Stimulated activated CD8-positive, alpha-beta memory T cell treated with anti-CD3 and anti-CD28 coated beads, Interleukin-12 subunit alpha, Interleukin-12 subunit beta, amount 100 ng/mL, for 4 hours (primary cell): ENCODE measurements around the gene KIF6.

Experiments used
- DNase-seq: peaks from one replicate; pipeline ENCODE4 v3.0.0-alpha.2; 2020; ENCODE audit warnings: low read depth

KIF6 gene

DNA sequence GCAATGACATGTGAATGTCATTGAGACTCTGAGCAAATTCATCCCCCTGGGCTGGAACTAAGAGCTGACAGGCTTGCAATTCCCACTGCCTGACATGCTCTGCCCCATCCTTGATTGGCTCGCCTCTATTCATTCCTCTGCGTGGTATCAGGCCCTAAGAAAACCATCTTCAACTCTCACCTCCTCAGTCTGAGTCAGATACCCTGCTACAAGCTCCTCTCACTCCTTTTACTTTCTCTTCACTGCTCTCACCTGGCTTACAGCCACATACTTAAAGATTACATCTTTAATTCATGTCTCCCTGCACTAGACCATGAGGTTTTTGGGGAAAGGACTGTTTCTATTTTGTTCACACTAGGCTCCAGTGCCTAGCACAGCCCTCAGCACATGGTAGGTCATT lies 131.6 kb downstream of the KIF6 start:
- no peak for DNase-seq

DNA sequence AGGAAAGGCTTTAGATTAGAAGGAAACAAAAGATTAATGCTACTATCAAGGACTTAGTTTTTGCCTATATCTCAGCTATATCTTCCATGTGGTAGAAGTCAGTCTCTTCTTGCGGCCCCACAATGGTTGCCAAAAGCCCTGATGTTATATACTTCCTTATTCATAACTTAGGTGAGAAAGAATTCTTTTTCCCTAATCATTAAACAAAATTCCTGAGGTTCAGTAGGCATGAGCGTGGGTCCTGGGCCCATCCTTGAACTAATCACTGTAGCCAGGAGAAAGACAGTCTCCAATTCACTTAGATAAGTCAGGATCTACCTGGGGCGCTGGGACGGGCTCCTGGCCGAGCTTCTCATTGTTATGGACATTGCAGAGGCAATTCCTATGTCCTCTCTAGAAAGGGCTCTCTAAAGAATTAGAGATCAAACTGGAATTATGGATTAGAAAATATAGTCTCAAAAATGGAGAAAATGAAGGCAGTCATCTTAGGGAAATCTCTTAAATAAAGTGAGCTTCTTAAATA lies 134.3 kb downstream of the KIF6 start:
- no peak for DNase-seq

DNA sequence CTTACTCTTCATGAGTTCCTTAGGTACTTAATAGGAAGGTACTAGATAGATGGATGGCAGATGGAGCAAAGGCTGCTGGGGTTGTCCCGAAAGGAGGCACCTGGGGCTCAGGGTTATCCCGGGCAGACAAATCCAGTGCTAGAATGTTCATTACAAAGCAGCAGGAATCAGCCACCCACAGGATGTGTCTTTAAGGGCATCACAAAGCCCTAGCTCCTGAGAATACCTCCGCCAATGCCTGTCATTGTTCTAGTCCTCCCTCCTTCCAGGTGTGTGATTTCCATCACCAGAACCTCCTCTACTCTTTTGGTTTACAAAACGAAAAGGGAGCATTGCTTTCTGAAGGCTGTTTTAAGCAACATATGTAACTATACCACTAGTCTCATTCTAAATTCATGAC lies 138.1 kb downstream of the KIF6 start:
- no peak for DNase-seq

DNA sequence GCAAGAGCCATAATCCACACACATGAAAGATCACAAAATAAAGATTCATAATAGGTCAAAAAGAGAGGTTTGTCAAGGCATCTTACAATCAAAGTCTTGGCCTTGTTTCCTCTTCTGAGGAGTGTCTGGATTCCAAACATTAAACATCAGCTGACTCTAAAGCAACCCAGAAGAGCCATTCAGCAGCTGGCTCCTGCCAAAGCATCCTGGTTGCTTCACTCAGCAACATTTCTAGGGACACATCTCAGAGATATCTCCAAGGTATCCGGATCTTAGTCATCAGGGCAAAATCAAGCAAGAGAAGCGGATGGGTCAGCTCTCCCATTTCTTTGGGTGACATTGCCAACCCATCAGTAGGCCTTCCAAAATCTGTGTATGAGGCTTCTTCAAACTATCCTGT lies 139.6 kb downstream of the KIF6 start:
- DNase-seq = no peak

DNA sequence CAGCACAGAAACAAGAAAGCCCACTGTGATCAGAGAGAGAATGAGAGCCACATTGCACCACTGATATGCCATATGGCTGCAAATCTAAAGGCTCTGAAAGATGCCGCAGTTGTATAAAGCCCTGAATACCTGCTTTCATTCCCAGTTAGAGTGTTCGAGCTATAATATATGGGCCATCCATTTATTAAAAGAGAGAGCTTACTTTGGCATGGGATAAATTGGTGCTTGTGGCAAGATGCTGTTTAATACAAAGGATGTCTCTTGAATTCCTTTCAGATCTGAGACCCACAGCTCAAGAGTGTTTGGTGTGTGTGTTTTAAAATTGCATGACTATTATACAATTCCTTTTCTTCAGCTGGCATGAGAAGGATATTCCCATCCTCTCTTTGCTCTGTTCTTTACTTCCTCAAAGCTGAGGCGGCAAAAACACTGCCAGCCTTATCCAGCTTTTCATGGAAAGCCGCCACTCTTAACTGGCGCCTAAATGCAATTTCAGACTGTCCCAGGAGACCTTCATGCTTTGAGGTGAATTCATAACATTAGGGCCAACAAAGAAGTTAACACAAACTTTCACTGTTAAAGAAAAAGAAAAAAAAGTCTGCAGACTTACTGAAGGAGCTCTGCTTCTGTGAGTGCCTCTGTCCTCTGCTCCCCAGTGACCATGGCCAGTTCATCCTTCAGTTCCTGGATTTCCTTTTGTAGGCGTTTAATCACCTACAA lies 147.6 kb downstream of the KIF6 start:
- no peak for DNase-seq

DNA sequence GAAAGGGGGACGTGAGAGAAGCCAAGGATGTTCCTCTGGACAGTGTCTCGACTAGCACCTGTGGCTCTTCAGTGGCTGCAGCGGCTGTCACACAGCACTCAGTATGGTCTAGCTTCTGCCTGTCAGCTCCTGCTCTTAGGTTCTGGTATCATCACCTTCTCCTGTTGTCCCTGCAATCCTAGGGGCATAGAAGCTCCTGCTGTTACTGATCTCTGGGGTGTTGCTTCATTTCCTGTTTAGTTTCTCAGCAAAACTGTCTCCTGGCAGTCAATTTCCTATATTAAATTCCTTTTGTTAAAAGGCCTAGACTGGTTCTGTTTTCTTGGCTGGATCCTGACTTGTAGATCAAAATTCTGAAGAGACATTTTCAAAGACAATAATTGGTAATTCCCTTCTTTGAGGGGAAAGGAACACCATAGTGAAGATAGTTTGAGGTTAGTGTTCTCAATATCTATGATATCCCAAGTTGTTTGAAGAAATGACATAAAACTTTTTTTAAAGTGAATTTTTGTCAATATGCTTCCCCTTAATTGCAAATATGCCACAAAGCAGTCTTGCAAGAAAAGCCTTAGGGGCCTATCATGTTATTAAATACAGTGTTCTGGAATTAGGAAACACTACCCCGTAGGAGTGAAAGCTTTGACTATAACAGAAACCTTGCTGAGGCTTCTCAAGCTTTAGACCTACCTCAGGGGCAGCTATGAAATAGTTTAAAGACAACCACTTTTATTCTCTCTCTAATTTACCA lies 148.5 kb downstream of the KIF6 start:
- DNase-seq = no peak

DNA sequence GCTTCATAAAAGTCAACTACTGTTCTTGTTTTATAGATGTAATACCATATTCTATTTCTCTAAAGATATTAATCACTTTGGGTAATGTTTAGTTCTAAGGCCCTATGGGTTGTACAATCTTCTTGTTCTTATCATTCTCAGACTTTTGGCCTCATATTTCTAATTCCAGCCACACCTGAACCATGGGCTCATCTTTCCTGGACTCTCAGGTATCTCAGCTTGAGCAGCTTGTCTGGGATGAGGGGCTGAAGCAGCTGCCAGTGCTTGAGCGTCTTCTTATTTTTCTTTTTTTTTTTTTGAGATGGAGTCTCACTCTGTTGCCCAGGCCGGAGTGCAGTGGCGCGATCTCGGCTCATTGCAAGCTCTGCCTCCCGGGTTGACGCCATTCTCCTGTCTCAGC lies 150.2 kb downstream of the KIF6 start:
- no peak for DNase-seq

DNA sequence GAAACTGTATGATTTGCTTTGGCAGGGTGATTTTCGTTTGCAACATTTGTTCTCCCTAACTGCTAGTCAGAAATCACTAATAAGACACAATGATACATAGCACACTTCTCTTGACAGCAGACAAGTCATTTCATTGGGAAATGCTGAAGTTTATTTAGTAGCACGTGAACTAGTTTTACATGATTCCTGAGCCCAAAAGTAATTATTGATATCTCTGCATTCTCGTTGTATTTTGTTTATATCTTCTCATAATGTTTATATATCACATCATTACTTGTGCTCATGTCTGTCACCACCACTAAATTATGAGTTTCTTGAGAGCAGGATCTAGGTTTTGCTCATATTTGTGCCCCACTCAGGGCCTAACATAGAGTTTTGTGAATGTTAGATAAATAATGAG lies 151.7 kb downstream of the KIF6 start:
- DNase-seq = no peak

DNA sequence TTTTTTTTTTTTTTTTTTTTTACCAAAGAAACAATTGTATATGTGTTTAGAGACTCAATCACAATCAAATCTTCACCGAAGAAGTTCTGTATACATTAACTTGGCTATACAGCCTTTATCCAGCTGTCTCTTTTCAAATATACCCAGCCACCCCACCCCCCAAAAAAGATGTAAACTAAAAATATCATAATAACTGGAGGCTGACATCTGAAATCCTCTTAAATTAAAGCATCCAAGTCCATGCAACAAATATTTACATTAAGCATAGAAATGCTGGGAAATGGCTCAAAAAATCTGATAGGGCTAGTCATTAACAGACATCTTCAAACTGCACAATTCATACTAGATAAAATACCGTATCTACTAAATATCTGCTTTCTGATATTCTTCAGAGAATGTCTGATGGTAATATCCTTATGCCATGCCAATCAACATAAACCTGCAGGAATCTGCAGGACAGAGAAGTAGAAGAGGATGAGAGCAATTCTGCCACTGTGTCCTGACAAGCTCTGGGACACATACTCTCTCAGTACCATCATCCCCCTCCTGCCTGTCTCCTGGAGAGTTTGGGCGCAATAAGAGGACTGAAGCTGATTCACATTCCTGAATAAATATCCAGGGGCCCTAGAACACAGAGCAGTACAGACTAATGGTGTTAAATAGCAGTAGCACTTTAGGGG lies 152.4 kb downstream of the KIF6 start:
- no peak for DNase-seq

DNA sequence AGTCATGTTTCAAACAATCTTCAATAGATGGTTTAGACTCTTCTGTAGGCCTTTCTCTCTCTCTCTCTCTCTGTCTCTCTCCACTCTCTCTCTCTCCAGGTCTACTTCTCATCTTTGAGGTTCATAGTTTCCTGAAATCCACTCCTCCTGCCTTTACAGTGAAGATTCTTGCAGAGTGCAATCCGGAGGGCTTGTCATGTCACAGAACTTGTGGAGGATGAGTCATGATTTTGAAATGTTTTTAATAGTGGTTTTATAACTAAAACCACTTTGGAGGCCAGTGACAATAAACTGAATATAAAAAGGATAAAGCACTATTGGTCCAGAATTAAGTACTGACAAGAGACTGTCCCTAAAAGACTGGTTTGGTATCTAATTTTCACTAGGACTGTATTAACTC lies 156.3 kb downstream of the KIF6 start:
- DNase-seq = no peak

DNA sequence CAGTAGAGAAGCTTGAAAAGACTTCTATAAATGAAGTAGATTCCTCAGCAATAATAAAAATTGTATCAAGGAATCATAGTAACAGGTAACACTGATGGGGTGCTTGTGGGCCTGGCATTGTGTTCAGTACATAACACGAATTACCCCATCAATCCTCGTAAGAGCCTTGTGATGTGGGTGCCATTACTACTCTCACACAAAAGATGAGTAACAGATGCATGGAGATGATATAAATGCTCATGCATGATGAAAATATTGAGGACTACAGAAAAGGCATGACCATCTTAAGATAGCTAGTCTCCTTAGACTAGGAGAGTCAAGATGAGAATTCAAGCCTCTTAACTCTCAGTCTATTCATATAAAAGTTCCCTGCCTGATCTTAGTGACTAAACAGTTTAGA lies 158.1 kb downstream of the KIF6 start:
- no peak for DNase-seq

DNA sequence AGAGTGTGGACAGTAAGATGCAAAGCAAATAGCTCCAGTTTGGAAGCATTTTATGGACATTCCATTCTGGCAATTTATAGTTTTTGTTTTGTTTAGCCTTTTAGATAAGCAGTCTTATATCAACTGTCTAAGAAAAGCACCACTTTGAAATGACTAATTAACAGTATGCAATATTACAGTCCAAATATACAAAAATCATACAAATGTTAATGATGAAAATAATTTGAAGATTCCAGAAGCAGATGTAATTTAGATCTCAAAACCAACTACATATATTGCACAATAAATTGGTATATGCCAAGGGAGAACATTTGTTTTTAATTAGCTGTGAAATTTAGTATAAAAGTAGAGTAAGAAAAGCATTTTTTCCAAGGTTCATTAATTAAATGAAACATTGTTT lies 158.8 kb downstream of the KIF6 start:
- no peak for DNase-seq

DNA sequence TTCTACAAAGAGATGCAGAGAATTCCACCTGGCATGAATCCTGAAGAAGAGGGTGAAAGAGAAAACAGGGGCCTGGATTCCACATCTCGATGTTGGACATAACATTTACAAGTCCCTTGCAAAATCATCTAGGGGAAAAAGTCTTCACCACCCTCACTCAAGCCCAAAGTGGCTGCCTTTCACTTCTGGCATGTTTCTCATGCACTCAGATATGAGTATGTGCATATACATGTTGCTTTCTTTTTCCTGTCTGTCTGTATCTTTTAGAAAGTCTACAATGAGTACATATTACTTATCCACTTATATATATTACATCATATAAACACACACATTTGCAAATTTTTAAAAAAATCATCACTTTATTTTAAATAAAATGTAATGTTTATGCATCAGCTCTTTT lies 159.3 kb downstream of the KIF6 start:
- no peak for DNase-seq

DNA sequence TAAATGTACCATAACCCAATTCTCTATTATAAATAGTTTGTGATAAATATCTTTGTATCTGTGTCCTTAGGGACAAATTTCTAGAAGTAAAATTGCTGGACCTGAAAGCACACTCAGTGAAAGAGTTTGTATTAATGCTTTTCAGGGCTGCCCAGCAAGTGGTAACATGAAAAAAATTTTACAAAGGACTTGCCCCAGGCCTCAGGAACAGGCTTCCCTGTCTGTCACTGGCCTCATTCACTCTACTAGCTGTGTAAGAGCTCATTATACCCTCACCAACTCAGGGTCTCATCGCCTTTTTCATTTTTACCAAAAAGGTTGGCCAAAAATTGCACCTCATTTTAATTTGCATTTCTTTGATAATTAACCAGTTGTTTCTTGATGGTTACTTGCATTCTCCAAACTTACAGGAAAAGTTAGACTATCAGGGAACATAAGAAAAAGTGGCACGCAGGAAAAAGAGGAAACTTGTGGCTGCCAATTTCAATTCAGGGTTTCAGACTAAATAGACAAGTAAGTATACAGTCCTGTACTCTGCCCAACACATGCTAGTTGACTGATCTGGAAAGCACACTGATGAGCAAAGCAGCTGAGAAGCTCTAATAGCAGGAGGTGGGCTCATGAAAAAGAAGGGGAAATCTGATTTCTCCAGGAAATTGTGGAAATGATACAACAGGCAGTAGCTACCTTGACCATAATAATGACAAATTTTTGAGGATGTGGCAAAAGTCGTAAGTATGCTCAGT lies 161.5 kb downstream of the KIF6 start:
- DNase-seq = no peak

DNA sequence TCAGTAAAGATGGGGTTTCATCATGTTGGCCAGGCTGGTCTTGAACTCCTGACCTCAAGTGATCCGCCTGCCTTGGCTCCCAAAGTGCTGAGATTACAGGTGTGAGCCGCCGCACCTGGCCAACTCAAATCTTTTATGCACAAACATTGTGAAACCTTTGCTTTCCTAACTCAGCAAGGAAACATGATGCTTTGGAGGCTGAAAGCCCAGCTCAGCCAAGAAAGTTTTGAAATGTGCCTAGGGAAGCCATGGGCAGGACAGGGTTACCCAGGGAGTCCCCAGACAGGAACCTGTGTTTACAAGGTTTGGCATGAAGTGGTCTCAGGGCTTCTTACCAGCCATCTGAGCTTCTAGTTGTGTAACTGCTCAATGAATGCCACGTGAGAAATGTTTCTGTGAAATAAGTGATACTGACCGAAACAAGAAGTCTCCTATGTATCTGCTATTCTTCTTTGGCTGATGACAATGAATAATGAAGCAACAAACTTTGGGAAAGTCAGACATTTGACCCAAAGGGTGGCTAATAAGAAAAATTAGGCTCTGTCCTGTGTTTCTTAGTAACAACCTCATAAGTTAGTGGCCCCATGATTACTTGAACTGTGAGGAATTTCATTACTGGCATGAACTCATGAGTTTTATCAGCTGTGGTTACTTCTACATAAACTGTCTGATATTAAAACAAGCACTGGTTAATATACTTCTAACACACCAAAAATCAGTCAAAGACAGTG lies 163.5 kb downstream of the KIF6 start:
- no peak for DNase-seq

DNA sequence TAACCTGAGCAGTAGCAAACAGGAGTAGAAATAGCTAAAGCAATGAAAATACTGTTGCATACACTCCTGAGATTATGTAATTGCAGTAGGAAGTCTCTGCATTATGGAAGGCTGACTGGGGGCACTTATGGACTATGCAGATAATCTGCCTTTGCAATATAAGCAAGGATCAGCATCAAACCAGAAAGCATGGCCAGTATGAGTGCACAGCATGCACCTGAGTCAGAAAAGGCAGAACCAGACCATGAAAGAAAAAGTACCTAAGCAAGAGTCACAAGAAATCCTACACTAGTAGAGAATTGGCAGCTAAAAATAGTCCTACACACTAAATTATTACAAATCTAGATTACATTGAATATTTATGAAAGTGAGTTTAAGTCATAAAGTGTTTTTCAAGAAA lies 164.3 kb downstream of the KIF6 start:
- DNase-seq = no peak

DNA sequence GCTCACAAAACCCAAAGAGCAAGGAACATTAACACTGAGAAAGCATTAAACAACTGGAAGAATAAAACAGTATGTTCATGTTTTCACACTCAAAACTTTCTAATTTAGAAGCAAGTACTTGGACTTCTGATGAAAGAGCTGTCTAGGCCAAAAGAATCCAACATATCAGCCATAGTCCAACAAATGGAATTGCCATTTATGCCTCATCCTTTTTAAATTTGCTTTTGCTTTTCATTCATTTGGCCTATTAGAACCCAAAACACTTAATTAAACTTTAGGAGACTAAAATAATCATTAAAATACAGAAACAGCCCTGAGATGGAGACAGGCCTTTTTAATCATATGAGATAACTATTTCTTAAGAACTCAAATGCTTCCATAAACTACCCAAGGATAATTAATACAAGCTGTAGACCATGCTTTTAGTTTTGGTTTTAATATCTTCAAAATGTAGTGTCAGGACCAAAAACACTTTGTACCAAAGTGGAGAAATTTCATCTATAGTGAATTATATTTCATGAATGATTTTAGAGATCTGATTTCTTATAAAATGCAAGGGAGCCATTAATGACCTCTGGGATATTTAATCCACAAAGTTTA lies 166.5 kb downstream of the KIF6 start:
- no peak for DNase-seq

DNA sequence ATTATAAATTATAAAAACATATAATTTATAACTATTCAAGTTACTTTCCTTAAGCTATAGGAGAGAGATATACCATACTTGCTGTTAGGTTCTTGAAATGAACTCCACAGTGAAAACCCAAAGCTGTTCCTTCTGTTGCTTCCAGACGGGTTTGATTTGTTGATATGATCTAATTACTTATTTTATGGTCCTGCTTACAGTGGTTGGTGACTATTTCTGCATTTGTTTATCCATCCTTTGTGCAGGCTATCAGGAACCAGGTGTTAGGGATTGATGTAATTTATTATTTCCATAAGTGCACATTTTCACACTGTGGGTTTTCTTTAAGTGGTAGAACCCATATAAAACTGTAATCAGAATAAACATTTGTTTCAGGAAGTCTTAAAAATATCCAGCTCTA lies 167.1 kb downstream of the KIF6 start:
- DNase-seq = no peak

DNA sequence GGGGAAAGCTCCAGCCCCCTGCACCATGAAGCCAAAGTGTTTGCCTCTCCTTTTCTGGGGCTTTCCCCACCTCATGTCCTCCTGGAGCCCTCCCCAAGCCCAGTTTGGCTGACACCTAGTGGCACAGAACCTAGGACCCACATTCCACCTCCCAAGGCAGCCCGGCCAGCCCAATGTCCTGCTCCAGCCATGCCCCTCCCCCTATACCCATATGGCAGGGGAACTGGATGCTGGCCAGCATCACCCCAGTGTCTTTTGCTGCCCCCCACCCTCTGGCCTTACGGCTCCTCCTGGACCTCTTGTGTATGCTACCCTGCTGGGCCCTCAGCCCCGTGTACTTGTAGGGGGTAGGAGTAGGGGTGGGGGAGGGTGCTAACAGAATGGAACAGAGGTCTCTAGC lies 170.1 kb downstream of the KIF6 start:
- no peak for DNase-seq

DNA sequence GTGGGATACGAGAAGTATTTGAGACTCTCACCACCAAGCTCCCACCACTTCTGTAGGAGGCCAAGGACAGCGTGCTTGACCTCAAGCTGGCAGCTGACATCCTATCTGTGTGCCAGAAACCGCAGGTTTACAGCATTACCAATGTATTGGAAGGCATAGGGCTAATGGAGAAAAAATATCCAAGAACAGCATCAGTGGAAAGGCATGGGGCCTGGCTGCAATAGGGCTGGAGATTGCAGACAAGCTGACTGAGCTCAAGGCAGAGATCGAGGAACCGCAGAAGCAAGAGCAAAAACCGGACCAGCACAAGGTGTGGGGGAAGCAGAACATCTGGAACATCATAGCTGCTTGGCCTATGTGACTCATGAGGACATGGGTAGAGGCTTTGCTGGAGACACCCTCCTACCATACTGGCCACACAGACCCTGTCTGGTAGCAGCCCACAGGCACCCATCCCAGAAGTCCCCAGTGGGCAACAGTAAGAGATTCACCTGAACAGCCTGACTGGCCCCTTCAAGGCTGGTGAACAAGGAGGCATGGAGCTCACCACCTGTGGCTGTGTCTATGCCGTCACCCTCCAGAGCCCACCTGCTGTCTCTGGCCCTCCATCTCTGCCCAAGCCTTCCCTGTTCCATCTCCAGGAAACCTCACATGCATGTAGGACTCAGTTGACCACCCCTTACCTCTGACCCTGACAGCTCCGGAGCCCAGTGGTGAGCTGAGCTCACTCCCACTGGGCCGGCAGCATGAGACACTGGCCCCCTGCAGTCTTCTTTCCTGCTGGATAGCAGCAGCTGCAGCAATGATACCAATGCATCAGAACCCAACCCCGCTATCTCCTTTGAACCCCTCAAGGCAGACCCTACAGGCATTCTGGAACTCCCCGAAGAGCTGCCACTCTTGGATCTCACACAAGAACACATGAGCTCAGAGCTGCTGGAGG lies 171.1 kb downstream of the KIF6 start:
- DNase-seq = no peak
